GM12864 (cell line): ENCODE results near the gene EPHA3.

Experiments
- DNase-seq: peaks from one replicate; pipeline ENCODE4 v3.0.0-alpha.2; 2011; ENCODE audit warnings: low read depth
- H3K4me3 ChIP-seq: 2 replicates; pipeline ENCODE4 v1.5.1; 2011; ENCODE audit warnings: mild to moderate bottlenecking, low read depth, low read length, control low read depth
- TF ChIP-seq, protein P1 (sequence below): IDR thresholded peaks from 2 replicates; pipeline ENCODE4 v1.5.1; 2011; ENCODE audit warnings: low read depth, mild to moderate bottlenecking, moderate library complexity, low read length, control low read depth, inconsistent platforms; ENCODE audit errors: missing control alignments

EPHA3 gene

DNA sequence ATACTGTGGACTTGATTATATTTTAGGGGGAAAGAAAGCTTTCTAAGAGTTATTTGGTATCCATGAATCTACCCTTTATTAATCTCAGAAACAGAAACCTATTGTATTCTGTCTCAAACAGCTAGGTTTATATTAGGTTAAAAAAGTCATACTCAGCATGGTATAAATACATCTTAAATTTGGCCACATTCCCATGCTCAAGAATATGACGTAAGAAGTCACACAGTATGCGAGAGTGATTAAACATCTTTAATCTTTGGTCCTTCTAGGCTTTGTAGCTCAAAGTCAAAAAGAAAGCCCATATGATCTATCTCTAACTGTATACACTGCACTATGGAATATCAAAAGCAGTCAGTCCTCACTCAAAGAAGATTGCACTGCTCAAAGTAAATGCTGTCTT lies 131.4 kb downstream of the EPHA3 start:
- TF ChIP-seq, protein P1, sequence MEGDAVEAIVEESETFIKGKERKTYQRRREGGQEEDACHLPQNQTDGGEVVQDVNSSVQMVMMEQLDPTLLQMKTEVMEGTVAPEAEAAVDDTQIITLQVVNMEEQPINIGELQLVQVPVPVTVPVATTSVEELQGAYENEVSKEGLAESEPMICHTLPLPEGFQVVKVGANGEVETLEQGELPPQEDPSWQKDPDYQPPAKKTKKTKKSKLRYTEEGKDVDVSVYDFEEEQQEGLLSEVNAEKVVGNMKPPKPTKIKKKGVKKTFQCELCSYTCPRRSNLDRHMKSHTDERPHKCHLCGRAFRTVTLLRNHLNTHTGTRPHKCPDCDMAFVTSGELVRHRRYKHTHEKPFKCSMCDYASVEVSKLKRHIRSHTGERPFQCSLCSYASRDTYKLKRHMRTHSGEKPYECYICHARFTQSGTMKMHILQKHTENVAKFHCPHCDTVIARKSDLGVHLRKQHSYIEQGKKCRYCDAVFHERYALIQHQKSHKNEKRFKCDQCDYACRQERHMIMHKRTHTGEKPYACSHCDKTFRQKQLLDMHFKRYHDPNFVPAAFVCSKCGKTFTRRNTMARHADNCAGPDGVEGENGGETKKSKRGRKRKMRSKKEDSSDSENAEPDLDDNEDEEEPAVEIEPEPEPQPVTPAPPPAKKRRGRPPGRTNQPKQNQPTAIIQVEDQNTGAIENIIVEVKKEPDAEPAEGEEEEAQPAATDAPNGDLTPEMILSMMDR, result no peak
- H3K4me3 ChIP-seq, result no peak overlapping the region

GRCh38 chr3:89239774-89240173 lies 132.4 kb downstream of the EPHA3 start:
- H3K4me3 ChIP-seq, result no peak overlapping the region
- DNase-seq, result no peak
- TF ChIP-seq, protein P1, result no peak

More for the DNA sequence above, 131.4 kb downstream of the EPHA3 start:
- DNase-seq, result no peak

GRCh38 chr3:89245612-89246011 lies 138.2 kb downstream of the EPHA3 start:
- TF ChIP-seq, protein P1, result no peak
- no peak for DNase-seq
- H3K4me3 ChIP-seq, result no peak overlapping the region

DNA sequence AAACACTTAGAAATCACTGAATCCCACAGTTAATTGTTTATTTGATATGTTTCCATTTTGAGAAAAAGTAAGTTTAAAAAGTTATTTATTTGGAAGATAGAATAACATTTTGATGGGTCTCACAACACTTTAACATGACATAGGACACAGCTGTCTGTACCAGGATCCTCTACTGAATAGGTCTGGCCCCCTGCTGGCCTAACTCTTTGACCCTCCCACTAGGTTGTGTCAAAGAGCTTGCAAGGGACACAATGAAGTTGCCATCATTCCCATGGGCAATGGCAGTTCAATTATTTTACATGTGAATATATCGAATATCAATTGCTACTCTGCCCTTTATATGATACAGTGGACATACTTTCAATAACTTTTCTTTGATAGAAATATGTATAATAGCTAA lies 138.9 kb downstream of the EPHA3 start:
- H3K4me3 ChIP-seq, result no peak overlapping the region
- TF ChIP-seq, protein P1, result peak; percentile 12
- no peak for DNase-seq

DNA sequence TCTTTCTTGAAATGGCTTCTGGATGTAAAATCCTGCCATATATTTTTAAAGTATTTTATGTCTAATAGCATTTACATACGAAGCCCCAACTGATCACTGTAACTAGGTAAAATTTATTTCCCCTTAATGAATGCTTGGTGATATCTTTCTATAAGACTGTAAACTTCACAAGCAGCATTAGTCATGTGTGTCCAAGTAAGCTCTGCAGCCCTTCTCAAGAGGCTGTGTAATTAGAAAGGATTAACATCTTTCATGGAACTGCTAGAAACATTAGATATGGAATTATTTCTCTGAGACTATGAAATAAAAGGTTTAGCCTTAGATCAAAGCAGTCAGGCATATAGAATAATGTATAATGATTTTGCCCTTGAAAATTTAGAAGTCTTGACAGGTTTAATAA lies 143.3 kb downstream of the EPHA3 start:
- no peak for DNase-seq
- no peak overlapping the region for H3K4me3 ChIP-seq
- TF ChIP-seq, protein P1, result no peak

GRCh38 chr3:89252016-89252415 lies 144.6 kb downstream of the EPHA3 start:
- no peak overlapping the region for H3K4me3 ChIP-seq
- no peak for DNase-seq
- TF ChIP-seq, protein P1, result no peak

GRCh38 chr3:89252860-89253259 lies 145.4 kb downstream of the EPHA3 start:
- no peak overlapping the region for H3K4me3 ChIP-seq
- TF ChIP-seq, protein P1, result no peak
- no peak for DNase-seq
